Measurements from ENCODE around the gene TDRKH. TPM values are rescaled to one million over a fixed set of nuclear protein-coding genes. Genes with fewer than 3 reads are reported as not detected.
A peak's percentile ranks its signal among the peaks of the same experiment; 100 is the strongest.

Gene TDRKH
- total and polyA plus RNA-seq, 11 donors: 2.7 to 9.8 (median 4.8) TPM

GRCh38 chr1:151831256-151831591 is 40.9 kb upstream of the TDRKH start:
- H3K4me3 ChIP-seq: peak overlapping the region; percentile 1 to 63 (median 42)
- peak in 1 of 5 donors; percentile 20 for DNase-seq
- 42 to 66% (median 62%) methylated on average over 4 of the region's 4 CpGs for WGBS, 4 donors
- no peaks in the 10 kb centered on the region for H3K36me3 ChIP-seq
- TF ChIP-seq POLR2A (IDR thresholded peaks at IDR 0.05) (no peak), CTCF (IDR thresholded peaks at IDR 0.05) (no peak)
- intact Hi-C loops (cut with DNase I): loop anchor here in 5 of 10 donors (10.0 kb wide), 4 partner anchors 236 to 386 kb away; partner anchors contain the start of gene POGZ (in 1 of the 5)
- ATAC-seq: peak in 1 of 4 donors; percentile 1
- H3K27me3 ChIP-seq: no peaks in the 10 kb centered on the region
- H3K4me1 ChIP-seq: peaks cover 0 to 43% (median 17%) of the 10 kb centered on the region in 12 donors
- H3K9me3 ChIP-seq: no peaks in the 10 kb centered on the region
- peak overlapping the region in 10 of 12 donors; percentile 19 to 77 (median 66) for H3K27ac ChIP-seq

- ATAC-seq: no peak
- intact Hi-C loops (cut with DNase I): loop anchor here in 5 of 10 donors (10.0 kb wide), 4 partner anchors 235 to 385 kb away; partner anchors contain the start of gene POGZ (in 1 of the 5)
- WGBS, 4 donors: 34 to 48% (median 38%) methylated on average over 6 of the region's 6 CpGs
- Histone ChIP-seq H3K36me3 (no peaks in the 10 kb centered on the region), H3K4me1 (peaks cover 0 to 49% (median 17%) of the 10 kb centered on the region in 12 donors), H3K27ac (no peak overlapping the region), H3K27me3 (no peaks in the 10 kb centered on the region), H3K4me3 (no peak overlapping the region), H3K9me3 (no peaks in the 10 kb centered on the region)
- TF ChIP-seq POLR2A (IDR thresholded peaks at IDR 0.05) (no peak), CTCF (IDR thresholded peaks at IDR 0.05) (no peak)
- peak in 1 of 5 donors; percentile 49 for DNase-seq
These were observed 39.8 kb upstream of the TDRKH start for GRCh38 chr1:151830055-151830454.

- DNase-seq: peak in 1 of 5 donors; percentile 43
- ATAC-seq: no peak
- peak overlapping the region in 1 of 12 donors; percentile 27 for H3K27ac ChIP-seq
These were observed 39.2 kb upstream of the TDRKH start for GRCh38 chr1:151829352-151830046.

More at GRCh38 chr1:151829352-151830046, 39.2 kb upstream of the TDRKH start:
- Histone ChIP-seq H3K4me1 (peaks cover 0 to 49% (median 17%) of the 10 kb centered on the region in 12 donors), H3K36me3 (no peaks in the 10 kb centered on the region), H3K9me3 (no peaks in the 10 kb centered on the region), H3K4me3 (no peak overlapping the region), H3K27me3 (no peaks in the 10 kb centered on the region)
- intact Hi-C loops (cut with DNase I): loop anchor here in 5 of 10 donors (10.0 kb wide), 4 partner anchors 235 to 385 kb away; partner anchors contain the start of gene POGZ (in 1 of the 5)
- TF ChIP-seq CTCF (IDR thresholded peaks at IDR 0.05) (no peak), POLR2A (IDR thresholded peaks at IDR 0.05) (no peak)
- 31 to 43% (median 38%) methylated on average over 4 of the region's 4 CpGs for WGBS, 4 donors
